ENCODE data around the gene LRRC26.
"Not testable (repeated sequence)": the region's sequence is repeated elsewhere in the genome, so short reads cannot be mapped to it uniquely, and the experiment has no call there.

The LRRC26 gene

DNA sequence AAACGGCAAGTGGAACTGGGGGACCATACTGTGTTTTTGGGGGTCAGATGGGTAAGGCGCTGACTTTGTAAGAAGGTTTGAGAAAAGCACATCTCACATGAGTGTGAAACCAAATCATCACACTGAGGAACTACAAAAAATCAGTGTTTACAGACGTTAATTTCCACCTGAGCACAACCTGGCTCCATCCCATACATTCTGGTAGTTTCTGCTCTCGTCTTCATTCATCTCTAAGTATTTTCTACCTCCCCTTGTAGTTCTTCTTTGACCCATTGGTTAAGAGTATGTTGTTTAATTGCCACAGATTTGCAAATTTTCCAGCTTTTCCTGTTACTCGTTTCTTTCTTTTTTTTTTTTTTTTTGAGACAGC lies 46.4 kb downstream of the LRRC26 start:
- no peak for DNase-seq (ENCODE audit: low read depth, low spot score)
- H3K27ac ChIP-seq = no peak overlapping the region
- no peak overlapping the region for H3K9ac ChIP-seq (ENCODE audit: insufficient read length)
- no peak overlapping the region for H3K4me3 ChIP-seq
- no peaks in the 10 kb centered on the region for H3K36me3 ChIP-seq (ENCODE audit: insufficient read depth, low read length)
- no peak for TF ChIP-seq EZH2 (IDR thresholded peaks at IDR 0.05)
- TF ChIP-seq POLR2AphosphoS5 (IDR thresholded peaks at IDR 0.05; ENCODE audit: borderline replicate concordance, low read depth, low read length) = no peak
- no peak for TF ChIP-seq FOXP2 (optimal IDR thresholded peaks at IDR 0.05; ENCODE audit: control extremely low read depth, extremely low read length, insufficient read depth)
- no peaks in the 10 kb centered on the region for H3K9me3 ChIP-seq (ENCODE audit: low read depth, low read length)

DNA sequence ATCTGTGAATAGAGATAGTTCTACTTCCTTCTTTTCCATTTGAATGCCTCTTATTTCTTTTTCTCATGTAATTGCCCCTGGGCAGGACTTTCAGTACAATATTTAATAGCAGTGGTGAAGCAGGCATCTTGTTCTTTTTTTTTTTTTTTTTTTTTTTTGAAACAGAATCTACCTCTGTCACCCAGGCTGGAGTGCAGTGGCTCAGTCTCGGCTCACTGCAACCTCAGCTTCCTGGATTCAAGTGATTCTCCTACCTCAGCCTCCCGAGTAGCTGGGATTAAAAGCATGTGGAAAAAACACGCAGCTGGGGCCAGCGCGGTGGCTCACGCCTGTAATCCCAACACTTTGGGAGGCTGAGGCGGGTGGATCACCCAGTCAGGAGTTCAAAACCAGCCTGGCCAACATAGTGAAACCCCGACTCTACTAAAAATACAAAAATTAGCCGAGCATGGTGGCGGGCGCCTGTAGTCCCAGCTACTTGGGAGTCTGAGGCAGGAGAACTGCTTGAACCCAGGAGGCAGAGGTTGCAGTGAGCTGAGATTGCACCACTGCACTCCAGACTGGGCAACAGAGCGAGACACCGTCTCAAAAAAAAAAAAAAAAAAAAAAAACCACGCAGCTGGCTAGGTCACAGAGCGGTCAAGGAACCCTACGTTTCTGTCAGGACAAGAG lies 46.9 kb downstream of the LRRC26 start:
- peak overlapping the region; percentile 2; the same call in 1 of the 2 replicates for H3K27ac ChIP-seq
- not testable (repeated sequence) for H3K9me3 ChIP-seq (ENCODE audit: low read depth, low read length); H3K36me3 ChIP-seq (ENCODE audit: insufficient read depth, low read length); H3K9ac ChIP-seq (ENCODE audit: insufficient read length); DNase-seq (ENCODE audit: low read depth, low spot score); H3K4me3 ChIP-seq

DNA sequence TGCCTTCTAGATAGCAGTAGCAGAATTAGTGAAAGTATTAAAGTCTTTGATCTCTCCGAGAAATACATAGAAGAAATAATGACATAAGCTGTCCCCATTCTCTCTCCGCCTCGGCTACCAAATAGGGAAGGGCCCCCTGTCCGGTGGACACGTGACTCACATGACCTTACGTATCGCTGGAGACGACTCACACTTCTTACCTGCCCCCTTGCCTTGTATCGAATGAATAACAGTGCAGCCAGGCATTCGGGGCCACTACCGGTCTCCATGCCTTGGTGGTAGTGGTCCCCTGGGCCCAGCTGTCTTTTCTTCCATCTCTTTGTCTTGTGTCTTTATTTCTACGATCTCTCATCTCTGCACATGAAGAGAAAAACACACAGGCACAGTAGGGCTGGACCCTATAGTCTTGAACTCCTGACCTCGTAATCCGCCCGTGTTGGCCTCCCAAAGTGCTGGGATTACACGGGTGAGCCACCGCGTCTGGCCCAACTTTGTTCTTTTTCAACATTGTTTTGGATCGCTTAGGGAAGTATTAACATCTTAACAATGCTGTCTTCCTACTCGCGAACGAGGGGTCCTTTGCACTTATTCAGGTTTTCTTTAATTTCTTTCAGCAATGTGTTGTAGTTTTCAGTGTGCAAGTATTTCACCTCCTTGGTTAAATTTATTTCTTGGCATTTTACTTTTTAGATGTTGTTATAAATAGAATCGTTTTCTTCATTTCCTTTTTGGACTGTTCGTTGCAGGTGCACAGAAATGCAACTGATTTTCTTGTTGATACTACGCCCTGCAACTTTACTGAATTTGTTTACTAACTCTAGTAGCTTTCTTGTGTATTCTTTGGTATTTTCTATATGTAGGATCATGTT lies 47.7 kb downstream of the LRRC26 start:
- not testable (repeated sequence) for H3K9me3 ChIP-seq (ENCODE audit: low read depth, low read length); H3K9ac ChIP-seq (ENCODE audit: insufficient read length); H3K36me3 ChIP-seq (ENCODE audit: insufficient read depth, low read length); DNase-seq (ENCODE audit: low read depth, low spot score); H3K4me3 ChIP-seq
- peak overlapping the region; percentile 2; the same call in 1 of the 2 replicates for H3K27ac ChIP-seq

Measured in SK-N-MC (cell line).